Right lobe of liver (tissue), 6 donors: ENCODE results near the gene ASB16. TPM values are rescaled to one million over a fixed set of nuclear protein-coding genes. Genes with fewer than 3 reads are reported as not detected.
A peak's percentile ranks its signal among the peaks of the same experiment; 100 is the strongest.

ENCODE experiments used
- ATAC-seq, 4 donors: fragments of 200-7000 bp; cut with Tn5 transposase; one replicate each; pipeline ENCODE4 v1.9.1; 2020; ENCODE audit warnings: mild to moderate bottlenecking in 4 of 4, moderate library complexity in 4 of 4
- DNase-seq, 3 donors: peaks; one replicate each; pipeline ENCODE4 v3.0.0-alpha.2; 2020
- H3K27ac ChIP-seq, 3 donors: fragments of 200-600 bp; one replicate each; pipeline ENCODE4 v1.8.0; 2022
- H3K27me3 ChIP-seq, 2 donors: fragments of 200-600 bp; one replicate each; pipeline ENCODE4 v1.8.0; 2022
- H3K36me3 ChIP-seq, 4 donors: fragments of 200-600 bp; sonication (generic) in 1 of 4; one replicate each; pipeline versions ENCODE4 v1.5.1 to v1.8.0; 2017 to 2022; ENCODE audit warnings: control low read depth in 1 of 4
- H3K4me1 ChIP-seq, 4 donors: fragments of 200-600 bp; sonication (generic) in 1 of 4; one replicate each; pipeline versions ENCODE4 v1.5.1 to v1.8.0; 2017 to 2022; ENCODE audit warnings: control low read depth in 1 of 4
- H3K4me3 ChIP-seq, 3 donors: fragments of 200-600 bp; one replicate each; pipeline ENCODE4 v1.8.0; 2022
- H3K9me3 ChIP-seq, 4 donors: fragments of 200-600 bp; sonication (generic) in 1 of 4; one replicate each; pipeline versions ENCODE4 v1.5.1 to v1.8.0; 2017 to 2022; ENCODE audit warnings: control low read depth in 1 of 4
- POLR2A ChIP-seq: fragments of 450-650 bp; IDR thresholded peaks from one replicate; pipeline ENCODE4 v1.6.1; 2017; ENCODE audit warnings: antibody characterized with exemption, mild to moderate bottlenecking
- WGBS: methylation state at CpG from one replicate; pipeline ENCODE4 v1.1.6; 2018; ENCODE audit warnings: low coverage, low lambda C conversion rate; ENCODE audit not compliant: insufficient coverage; ENCODE audit errors: missing lambda C conversion rate; 5-methylcytosine and 5-hydroxymethylcytosine counted together
- intact Hi-C, 2 donors: fragments of 100-400 bp; cut with DNase I; formaldehyde crosslinking; loops; one replicate each; pipeline versions ENCODE4 v1.11.2 to v1.14.1; 2022
- total RNA-seq, 6 experiments: library from RNA; depleted of rRNA in 2 of 6; stranded (reverse); fragments of >200 nt in 2 of 6; fragmentation: NEBNext Ultra II Directional in 3 of 6; extraction: Animal tissue kit (Norgen Biotek cat#: 25700) in 3 of 6; gene quantifications; one replicate each; pipeline versions ENCODE4 v1.1.0 to v1.2.4, GENCODE V29; 2016 to 2023
- TF ChIP-seq, protein P1 (sequence below), 4 donors: fragments of 200-600 bp in 3 of 4; fragments of 450-650 bp in 1 of 4; IDR thresholded peaks; one replicate each; pipeline versions ENCODE4 v1.5.1 to v1.8.0; 2016 to 2022; ENCODE audit warnings: antibody characterized with exemption in 4 of 4, mild to moderate bottlenecking in 2 of 4
- donor health status: DM: no; HTN: yes; CAD: no.
- donor health status: DM: no; HTN: no; CAD: no.
- donor health status: DM: no; HTN: no; CAD: no.
- donor health status: DM: no; HTN: yes; CAD: no.
- donor health status: DM: no; HTN: yes; CAD: no.

The ASB16 gene
- total RNA-seq, 6 experiments from 2014 or later = 1.5 TPM; not detected in 5

DNA sequence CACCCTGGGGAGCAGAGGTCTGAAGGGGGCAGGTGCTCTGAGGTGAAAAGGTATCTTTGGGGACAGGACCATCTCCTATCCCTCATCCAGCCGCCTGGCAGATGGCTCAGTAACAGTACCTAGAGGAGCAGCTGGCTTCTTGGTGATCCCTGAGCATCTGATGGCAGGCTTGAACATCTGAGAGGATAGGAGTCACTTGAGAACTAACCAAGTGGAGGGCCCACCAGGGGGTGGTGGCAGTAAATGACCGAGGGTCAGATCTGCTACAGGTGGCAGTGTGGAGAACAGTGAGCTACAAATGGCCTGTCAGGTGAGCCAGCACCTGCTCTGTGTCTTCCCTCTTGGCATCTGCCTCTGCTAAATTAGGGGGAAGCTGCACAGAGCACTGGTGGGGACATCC lies 15.0 kb upstream of the ASB16 start:
- ATAC-seq (no peak), DNase-seq (no peak)
- H3K4me3 ChIP-seq = no peak overlapping the region
- intact Hi-C loops = no loop called here
- no peak for TF ChIP-seq POLR2A
- TF ChIP-seq, protein P1, sequence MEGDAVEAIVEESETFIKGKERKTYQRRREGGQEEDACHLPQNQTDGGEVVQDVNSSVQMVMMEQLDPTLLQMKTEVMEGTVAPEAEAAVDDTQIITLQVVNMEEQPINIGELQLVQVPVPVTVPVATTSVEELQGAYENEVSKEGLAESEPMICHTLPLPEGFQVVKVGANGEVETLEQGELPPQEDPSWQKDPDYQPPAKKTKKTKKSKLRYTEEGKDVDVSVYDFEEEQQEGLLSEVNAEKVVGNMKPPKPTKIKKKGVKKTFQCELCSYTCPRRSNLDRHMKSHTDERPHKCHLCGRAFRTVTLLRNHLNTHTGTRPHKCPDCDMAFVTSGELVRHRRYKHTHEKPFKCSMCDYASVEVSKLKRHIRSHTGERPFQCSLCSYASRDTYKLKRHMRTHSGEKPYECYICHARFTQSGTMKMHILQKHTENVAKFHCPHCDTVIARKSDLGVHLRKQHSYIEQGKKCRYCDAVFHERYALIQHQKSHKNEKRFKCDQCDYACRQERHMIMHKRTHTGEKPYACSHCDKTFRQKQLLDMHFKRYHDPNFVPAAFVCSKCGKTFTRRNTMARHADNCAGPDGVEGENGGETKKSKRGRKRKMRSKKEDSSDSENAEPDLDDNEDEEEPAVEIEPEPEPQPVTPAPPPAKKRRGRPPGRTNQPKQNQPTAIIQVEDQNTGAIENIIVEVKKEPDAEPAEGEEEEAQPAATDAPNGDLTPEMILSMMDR (IDR thresholded peaks at IDR 0.05) = no peak
- H3K4me1 ChIP-seq = no peaks in the 10 kb centered on the region
- H3K9me3 ChIP-seq = no peaks in the 10 kb centered on the region
- H3K36me3 ChIP-seq = no peaks in the 10 kb centered on the region
- WGBS = 60% methylated on average over 1 of the region's 2 CpGs
- no peak overlapping the region for H3K27ac ChIP-seq
- H3K27me3 ChIP-seq = no peaks in the 10 kb centered on the region

DNA sequence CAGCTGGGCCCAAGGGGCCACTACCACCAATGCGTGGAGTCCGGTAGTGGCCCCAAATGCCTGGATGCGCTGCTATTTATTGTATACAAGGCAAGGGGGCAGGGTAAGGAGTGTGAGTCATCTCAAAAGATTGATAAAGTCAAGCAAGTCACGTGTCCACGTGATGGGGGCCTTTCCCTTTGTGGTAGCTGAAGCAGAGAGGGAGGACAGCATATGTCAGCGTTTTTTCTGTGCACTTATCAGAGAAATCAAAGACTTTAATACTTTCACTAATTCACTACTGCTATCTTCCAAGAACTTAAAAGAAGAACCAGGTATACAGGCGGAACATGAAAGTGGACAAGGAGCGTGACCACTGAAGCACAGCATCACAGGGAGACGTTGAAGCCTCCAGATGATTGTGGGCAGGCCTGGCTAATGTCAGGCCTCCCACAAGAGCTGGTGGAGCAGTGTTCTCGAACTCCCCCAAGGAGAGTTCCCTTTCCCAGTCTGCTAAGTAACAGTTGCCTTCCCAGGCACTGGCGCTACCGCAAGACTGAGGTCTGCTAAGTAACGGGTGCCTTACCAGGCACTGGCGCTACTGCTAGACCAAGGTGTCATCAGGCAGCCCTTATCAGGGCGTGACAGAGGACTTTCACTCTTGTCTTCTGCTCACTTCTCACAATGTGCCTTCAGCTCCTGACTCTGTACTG lies 10.8 kb upstream of the ASB16 start:
- Histone ChIP-seq H3K4me3 (no peak overlapping the region), H3K27me3 (no peaks in the 10 kb centered on the region), H3K4me1 (peaks cover 0 to 5% (median 0%) of the 10 kb centered on the region in 4 donors), H3K27ac (no peak overlapping the region), H3K9me3 (no peaks in the 10 kb centered on the region), H3K36me3 (no peaks in the 10 kb centered on the region)
- ATAC-seq = no peak
- intact Hi-C loops = loop anchor here in 1 of 2 donors (10.0 kb wide), 1 partner anchor 215 kb away; the partner anchor contains the start of gene PPY
- no peak for TF ChIP-seq POLR2A
- TF ChIP-seq, protein P1 (IDR thresholded peaks at IDR 0.05) = no peak
- 79% methylated on average over 6 of the region's 15 CpGs for WGBS
- no peak for DNase-seq

DNA sequence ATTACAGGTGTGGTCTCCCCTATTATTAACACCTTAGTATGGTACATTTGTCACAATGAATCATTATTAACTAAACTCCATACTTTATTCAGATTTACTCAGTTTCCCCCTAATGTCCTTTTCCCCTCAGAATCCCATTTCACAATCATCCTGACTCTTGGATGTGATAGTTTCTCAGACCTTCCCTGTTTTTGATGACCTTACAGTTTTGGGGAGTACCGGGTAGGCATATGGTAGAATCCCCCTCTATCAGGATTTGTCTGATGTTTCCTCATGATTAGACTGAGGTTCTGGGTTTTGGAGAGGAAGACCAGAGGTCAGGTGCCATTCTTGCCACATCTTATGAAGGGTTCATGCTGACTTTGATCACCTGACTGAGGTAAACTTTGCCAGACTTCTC lies 6.0 kb upstream of the ASB16 start:
- no peaks in the 10 kb centered on the region for H3K36me3 ChIP-seq
- WGBS = 86% methylated on average over 1 of the region's 1 CpG
- intact Hi-C loops = loop anchor here in 1 of 2 donors (10.0 kb wide), 1 partner anchor 220 kb away; the partner anchor contains the start of gene PPY

DNA sequence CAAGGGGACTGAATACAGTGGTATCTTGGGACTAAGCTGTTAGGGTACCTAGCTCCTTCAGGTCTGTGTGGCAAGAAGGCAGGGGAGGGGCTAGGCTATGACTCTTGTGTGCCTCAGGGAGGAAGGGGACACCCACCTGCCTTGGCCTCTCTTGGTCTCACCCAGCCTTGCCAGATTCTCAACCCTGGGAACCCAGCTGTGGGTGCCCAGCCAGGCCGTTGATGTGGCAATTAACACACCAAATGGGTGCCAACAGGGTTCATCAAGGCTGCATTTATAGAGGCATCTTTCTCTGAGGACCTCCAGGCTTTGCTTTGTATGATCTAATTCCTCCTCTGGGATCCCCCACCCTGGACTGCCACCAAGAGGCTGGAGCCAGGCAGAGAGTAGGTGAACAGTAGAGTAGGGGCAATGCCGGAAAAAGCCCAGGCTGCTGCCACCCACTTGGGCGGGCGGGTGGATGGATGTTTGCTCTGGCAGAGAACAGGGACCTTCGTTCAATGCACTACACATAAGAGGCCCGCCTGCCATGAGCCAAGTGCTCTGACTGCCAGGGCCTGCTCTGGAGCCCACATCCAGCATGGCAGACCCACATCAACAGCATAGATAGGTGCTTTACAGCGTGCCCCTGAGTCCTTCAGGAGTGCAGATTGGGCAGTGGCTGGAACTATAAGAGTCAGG lies 3.2 kb upstream of the ASB16 start:
- DNase-seq = peak; percentile 54 to 70 (median 66)
- Histone ChIP-seq H3K36me3 (no peaks in the 10 kb centered on the region), H3K4me3 (no peak overlapping the region), H3K27ac (no peak overlapping the region), H3K4me1 (peaks cover 0 to 25% (median 2%) of the 10 kb centered on the region in 4 donors), H3K9me3 (no peaks in the 10 kb centered on the region), H3K27me3 (no peaks in the 10 kb centered on the region)
- intact Hi-C loops = loop anchor here in 1 of 2 donors (10.0 kb wide), 1 partner anchor 223 kb away; the partner anchor contains the start of gene PPY
- no peak for TF ChIP-seq POLR2A
- TF ChIP-seq, protein P1 (IDR thresholded peaks at IDR 0.05) = no peak
- ATAC-seq = peak; percentile 57 to 81 (median 72)
- 30% methylated on average over 5 of the region's 7 CpGs for WGBS

More for the DNA sequence above, 6.0 kb upstream of the ASB16 start:
- Histone ChIP-seq H3K27ac (no peak overlapping the region), H3K4me3 (no peak overlapping the region), H3K4me1 (peaks cover 0 to 25% (median 2%) of the 10 kb centered on the region in 4 donors), H3K27me3 (no peaks in the 10 kb centered on the region), H3K9me3 (no peaks in the 10 kb centered on the region)
- no peak for TF ChIP-seq POLR2A
- TF ChIP-seq, protein P1 (IDR thresholded peaks at IDR 0.05) = no peak
- DNase-seq = no peak
- ATAC-seq = peak in 1 of 4 donors; percentile 17
